HepG2 (cell line): Measurements from ENCODE around the gene ADAT3. TPM values are rescaled to one million over a fixed set of nuclear protein-coding genes. Genes with fewer than 3 reads are reported as not detected.

Experiments
- ADNP ChIP-seq: sonication (generic); formaldehyde crosslinking; IDR thresholded peaks from 2 replicates; pipeline ENCODE4 v1.4.0; 2020; ENCODE audit warnings: missing genetic modification reagents
- ELF3 ChIP-seq: IDR thresholded peaks from 2 replicates; pipeline ENCODE4 v1.6.1; 2016; ENCODE audit warnings: missing genetic modification reagents, missing compliant biosample characterization
- ETV6 ChIP-seq: sonication (generic); formaldehyde crosslinking; conservative IDR thresholded peaks from 2 replicates; pipeline ENCODE4 v1.4.0; 2020; ENCODE audit warnings: missing genetic modification reagents
- IRF2 ChIP-seq: IDR thresholded peaks from 2 replicates; pipeline ENCODE4 v1.6.1; 2018; ENCODE audit warnings: missing genetic modification reagents, missing compliant biosample characterization
- KAT8 ChIP-seq: IDR thresholded peaks from 2 replicates; pipeline ENCODE4 v1.6.1; 2016; ENCODE audit warnings: missing genetic modification reagents, missing compliant biosample characterization
- MAFK ChIP-seq, 2 experiments: IDR thresholded peaks in 1 of 2; conservative IDR thresholded peaks in 1 of 2; 2 replicates each; pipeline ENCODE4 v1.6.1; 2011; ENCODE audit warnings: improper control_type of control experiment in 2 of 2, low read length in 2 of 2
- NFYB ChIP-seq: sonication (generic); formaldehyde crosslinking; IDR thresholded peaks from 2 replicates; pipeline ENCODE4 v1.4.0; 2020; ENCODE audit warnings: missing genetic modification reagents
- NFYC ChIP-seq: IDR thresholded peaks from 2 replicates; pipeline ENCODE4 v1.6.1; 2016; ENCODE audit warnings: missing genetic modification reagents, missing compliant biosample characterization
- NR2F1 ChIP-seq, 2 experiments: fragments of 450-650 bp in 1 of 2; formaldehyde crosslinking in 1 of 2; IDR thresholded peaks; 2 replicates each; pipeline versions ENCODE4 v1.5.0 to v1.6.1; 2016 to 2020; ENCODE audit warnings: mild to moderate bottlenecking in 1 of 2, missing compliant biosample characterization in 1 of 2, missing genetic modification reagents in 1 of 2, moderate library complexity in 1 of 2
- ONECUT2 ChIP-seq: sonication (generic); formaldehyde crosslinking; IDR thresholded peaks from 2 replicates; pipeline ENCODE4 v1.4.0; 2020; ENCODE audit warnings: missing genetic modification reagents
- POLR2AphosphoS2 ChIP-seq: IDR thresholded peaks from 2 replicates; pipeline ENCODE4 v1.6.1; 2011; ENCODE audit warnings: low read depth, low read length, improper control_type of control experiment
- RAD51 ChIP-seq: fragments of 450-650 bp; IDR thresholded peaks from 2 replicates; pipeline ENCODE4 v1.6.1; 2016; ENCODE audit warnings: borderline replicate concordance
- REXO4 ChIP-seq: sonication (generic); formaldehyde crosslinking; IDR thresholded peaks from 2 replicates; pipeline ENCODE4 v1.8.0; 2022; ENCODE audit warnings: missing genetic modification reagents, mild to moderate bottlenecking, borderline replicate concordance
- RFXANK ChIP-seq: IDR thresholded peaks from 2 replicates; pipeline ENCODE4 v1.6.1; 2016
- SMC3 ChIP-seq: IDR thresholded peaks from 2 replicates; pipeline ENCODE4 v1.6.1; 2011; ENCODE audit warnings: low read length, improper control_type of control experiment
- SRSF4 ChIP-seq: fragments of 200-400 bp; formaldehyde crosslinking; IDR thresholded peaks from one replicate; pipeline ENCODE4 v1.6.1; 2018; ENCODE audit warnings: mild to moderate bottlenecking, low read depth, low read length, moderate library complexity; ENCODE audit not compliant: poor library complexity, severe bottlenecking
- YEATS4 ChIP-seq: sonication (generic); formaldehyde crosslinking; IDR thresholded peaks from 2 replicates; pipeline ENCODE4 v1.4.0; 2020; ENCODE audit warnings: missing genetic modification reagents, borderline replicate concordance
- ZMYM4 ChIP-seq: sonication (generic); formaldehyde crosslinking; IDR thresholded peaks from 2 replicates; pipeline ENCODE4 v1.8.1; 2023; ENCODE audit warnings: mild to moderate bottlenecking, missing genetic modification reagents
- ZNF235 ChIP-seq: sonication (generic); formaldehyde crosslinking; IDR thresholded peaks from 2 replicates; pipeline ENCODE4 v1.8.1; 2023; ENCODE audit warnings: mild to moderate bottlenecking, missing genetic modification reagents, borderline replicate concordance
- ZNF317 ChIP-seq: sonication (generic); formaldehyde crosslinking; IDR thresholded peaks from 2 replicates; pipeline ENCODE4 v1.5.0; 2020; ENCODE audit warnings: mild to moderate bottlenecking, missing genetic modification reagents
- ZNF350 ChIP-seq: sonication (generic); formaldehyde crosslinking; IDR thresholded peaks from 2 replicates; pipeline ENCODE4 v1.4.0; 2020; ENCODE audit warnings: mild to moderate bottlenecking, low read depth, missing genetic modification reagents, borderline replicate concordance
- ZNF558 ChIP-seq: sonication (generic); formaldehyde crosslinking; IDR thresholded peaks from 2 replicates; pipeline ENCODE4 v1.9.0; 2022; ENCODE audit warnings: mild to moderate bottlenecking, missing genetic modification reagents, borderline replicate concordance
- ZNF598 ChIP-seq: sonication (generic); formaldehyde crosslinking; IDR thresholded peaks from 2 replicates; pipeline ENCODE4 v1.5.1; 2020; ENCODE audit warnings: mild to moderate bottlenecking, missing genetic modification reagents, borderline replicate concordance
- ZNF674 ChIP-seq: sonication (generic); formaldehyde crosslinking; IDR thresholded peaks from 2 replicates; pipeline ENCODE4 v1.5.0; 2020; ENCODE audit warnings: low read depth, mild to moderate bottlenecking, missing genetic modification reagents
- ZNF761 ChIP-seq: sonication (generic); formaldehyde crosslinking; conservative IDR thresholded peaks from 2 replicates; pipeline ENCODE4 v1.4.0; 2020; ENCODE audit warnings: mild to moderate bottlenecking, missing genetic modification reagents
- ZNF891 ChIP-seq: sonication (generic); formaldehyde crosslinking; IDR thresholded peaks from 2 replicates; pipeline ENCODE4 v1.5.0; 2020; ENCODE audit warnings: mild to moderate bottlenecking, missing genetic modification reagents
- ZSCAN12 ChIP-seq: sonication (generic); formaldehyde crosslinking; IDR thresholded peaks from 2 replicates; pipeline ENCODE4 v1.9.0; 2021; ENCODE audit warnings: mild to moderate bottlenecking, missing genetic modification reagents
- ZSCAN30 ChIP-seq: sonication (generic); formaldehyde crosslinking; IDR thresholded peaks from 2 replicates; pipeline ENCODE4 v1.5.0; 2020; ENCODE audit warnings: mild to moderate bottlenecking, missing genetic modification reagents
- ZSCAN31 ChIP-seq: sonication (generic); formaldehyde crosslinking; IDR thresholded peaks from 2 replicates; pipeline ENCODE4 v1.5.0; 2020; ENCODE audit warnings: low read depth, mild to moderate bottlenecking, missing genetic modification reagents
- polyA plus RNA-seq, 8 experiments: library from polyadenylated mRNA; depleted of rRNA in 3 of 8; stranded (reverse) in 7 of 8; unstranded in 1 of 8; fragments of >200 nt; fragmentation: Illumina TruSeq in 4 of 8; extraction: Trizol in 4 of 8; gene quantifications; 2 replicates each; pipeline versions ENCODE4 v1.2.1 to v1.2.3, GENCODE V29; 2011 to 2016; ENCODE audit warnings: low read depth in 4 of 8, missing spikeins in 1 of 8, mixed read lengths in 1 of 8; ENCODE audit not compliant: insufficient read depth in 1 of 8
- total RNA-seq, 5 experiments: library from RNA; depleted of rRNA; stranded (reverse); fragments of >200 nt; fragmentation: Illumina TruSeq; extraction: Trizol; gene quantifications; 2 replicates each; pipeline ENCODE4 v1.2.3, GENCODE V29; 2016; ENCODE audit warnings: low read depth in 1 of 5
- TF ChIP-seq, protein P1 (sequence below): sonication (generic); formaldehyde crosslinking; IDR thresholded peaks from 2 replicates; pipeline ENCODE4 v1.9.0; 2021; ENCODE audit warnings: missing genetic modification reagents, mild to moderate bottlenecking, borderline replicate concordance
- TF ChIP-seq, protein P2 (sequence below): IDR thresholded peaks from 2 replicates; pipeline ENCODE4 v1.6.1; 2016; ENCODE audit warnings: missing biosample characterization, missing genetic modification reagents, low read depth

Gene ADAT3
- total and polyA plus RNA-seq, 2 of the 13 experiments (the other 11 are each of a cell fraction or from before 2014, with no cell fraction given), result 0.95 to 3.5 TPM

DNA sequence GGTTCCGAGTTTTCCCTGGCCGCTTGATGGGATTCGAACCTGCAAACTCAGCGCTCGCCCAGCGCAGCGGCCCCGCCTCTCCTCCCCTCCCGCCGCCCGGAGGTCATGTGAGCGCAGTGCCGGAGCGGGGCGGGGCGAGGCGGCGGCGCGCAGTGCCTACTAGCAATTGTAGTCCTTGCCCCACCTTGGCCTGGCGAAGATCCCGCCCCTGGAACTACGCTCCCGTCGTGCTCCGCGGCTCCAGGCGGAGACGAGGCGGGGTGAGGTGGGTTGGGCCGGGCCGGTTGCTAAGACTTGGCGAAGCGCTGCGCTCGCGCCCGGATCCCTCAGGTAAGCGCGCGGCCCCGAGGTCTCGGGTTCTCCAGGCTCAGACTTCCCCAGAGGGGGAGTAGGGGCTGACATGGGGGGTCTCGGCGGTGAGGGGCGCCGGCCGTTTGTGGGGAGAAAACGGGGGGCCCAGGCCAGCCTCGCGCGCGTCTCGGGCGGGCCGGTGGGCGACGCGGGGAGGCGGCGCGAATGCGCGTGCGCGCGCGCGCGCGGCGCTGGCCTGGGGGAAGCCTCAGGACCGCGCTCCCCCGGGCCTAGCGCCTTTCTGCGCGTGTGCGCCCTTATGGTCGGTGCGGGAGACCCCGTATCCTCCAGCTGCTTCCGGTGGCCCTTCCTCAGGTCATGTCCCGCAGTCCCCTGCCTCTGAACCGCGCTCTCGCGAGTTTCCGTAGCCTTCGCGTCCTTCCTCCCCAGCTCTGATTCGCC is at the start of gene ADAT3, which contains the start of gene SCAMP4 (continued):
- TF ChIP-seq NR2F1 (CRISPR knock-in tag; IDR thresholded peaks at IDR 0.05), result peak; percentile 74 to 85
- 0 out of 2 replicates have a peak, but pooled peaks have one; percentile 45 for TF ChIP-seq ADNP (CRISPR knock-in tag)
- TF ChIP-seq, protein P1, sequence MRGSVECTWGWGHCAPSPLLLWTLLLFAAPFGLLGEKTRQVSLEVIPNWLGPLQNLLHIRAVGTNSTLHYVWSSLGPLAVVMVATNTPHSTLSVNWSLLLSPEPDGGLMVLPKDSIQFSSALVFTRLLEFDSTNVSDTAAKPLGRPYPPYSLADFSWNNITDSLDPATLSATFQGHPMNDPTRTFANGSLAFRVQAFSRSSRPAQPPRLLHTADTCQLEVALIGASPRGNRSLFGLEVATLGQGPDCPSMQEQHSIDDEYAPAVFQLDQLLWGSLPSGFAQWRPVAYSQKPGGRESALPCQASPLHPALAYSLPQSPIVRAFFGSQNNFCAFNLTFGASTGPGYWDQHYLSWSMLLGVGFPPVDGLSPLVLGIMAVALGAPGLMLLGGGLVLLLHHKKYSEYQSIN, result no peak
- TF ChIP-seq POLR2AphosphoS2, result no peak
- peak; percentile 58; the same call in 1 of the 2 replicates for TF ChIP-seq RAD51
- TF ChIP-seq ETV6 (CRISPR knock-in tag), result 0 out of 2 replicates have a peak, but pooled peaks have one; percentile 20
- peak; percentile 65 for TF ChIP-seq ZMYM4 (CRISPR knock-in tag)
- TF ChIP-seq ZSCAN12, result no peak
- TF ChIP-seq, protein P2, sequence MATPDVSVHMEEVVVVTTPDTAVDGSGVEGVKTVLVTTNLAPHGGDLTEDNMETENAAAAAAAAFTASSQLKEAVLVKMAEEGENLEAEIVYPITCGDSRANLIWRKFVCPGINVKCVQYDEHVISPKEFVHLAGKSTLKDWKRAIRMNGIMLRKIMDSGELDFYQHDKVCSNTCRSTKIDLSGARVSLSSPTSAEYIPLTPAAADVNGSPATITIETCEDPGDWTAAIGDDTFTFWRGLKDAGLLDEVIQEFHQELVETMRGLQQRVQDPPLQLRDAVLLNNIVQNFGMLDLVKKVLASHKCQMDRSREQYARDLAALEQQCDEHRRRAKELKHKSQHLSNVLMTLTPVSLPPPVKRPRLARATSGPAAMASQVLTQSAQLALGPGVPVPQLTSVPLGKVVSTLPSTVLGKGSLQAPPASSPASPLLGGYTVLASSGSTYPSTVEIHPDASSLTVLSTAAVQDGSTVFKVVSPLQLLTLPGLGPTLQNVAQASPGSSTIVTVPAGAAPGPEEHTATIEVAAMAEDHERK (CRISPR knock-in tag), result peak; percentile 76
- peak; percentile 14 for TF ChIP-seq IRF2 (CRISPR knock-in tag)
- no peak for TF ChIP-seq ZNF598
- no peak; the same call in 1 of the 2 replicates for TF ChIP-seq ZNF317 (CRISPR knock-in tag)
- no peak for TF ChIP-seq RFXANK
- TF ChIP-seq ZSCAN31 (CRISPR knock-in tag), result no peak
- TF ChIP-seq MAFK (conservative IDR thresholded peaks at IDR 0.05 in 1 of 2, IDR thresholded peaks at IDR 0.05 in 1 of 2; ENCODE audit: low read length in 2 of 2), result no peak
- no peak for TF ChIP-seq ZNF235 (CRISPR knock-in tag)
- peak; percentile 66 for TF ChIP-seq KAT8 (CRISPR knock-in tag)
- no peak for TF ChIP-seq ZNF761 (CRISPR knock-in tag)
- peak; percentile 51; the same call in 1 of the 2 replicates for TF ChIP-seq ELF3 (CRISPR knock-in tag)
- TF ChIP-seq NFYC (CRISPR knock-in tag), result 0 out of 2 replicates have a peak, but pooled peaks have one; percentile 24
- TF ChIP-seq ONECUT2 (CRISPR knock-in tag), result no peak
- TF ChIP-seq SRSF4, result no peak
- TF ChIP-seq ZNF558 (CRISPR knock-in tag), result no peak; the same call in 1 of the 2 replicates
- no peak for TF ChIP-seq ZNF674 (CRISPR knock-in tag)
- 0 out of 2 replicates have a peak, but pooled peaks have one; percentile 23 for TF ChIP-seq ZNF350 (CRISPR knock-in tag)
- peak; percentile 81 for TF ChIP-seq YEATS4 (CRISPR knock-in tag)
- TF ChIP-seq ZSCAN30, result no peak
- TF ChIP-seq REXO4 (CRISPR knock-in tag), result no peak
- peak; percentile 15; the same call in 1 of the 2 replicates for TF ChIP-seq NFYB (CRISPR knock-in tag)
- no peak for TF ChIP-seq SMC3
- TF ChIP-seq ZNF891 (CRISPR knock-in tag), result no peak
